GM23338 (cell line): ENCODE data around the gene PCDHGA7. TPM values are rescaled to one million over a fixed set of nuclear protein-coding genes. Genes with fewer than 3 reads are reported as not detected.

ENCODE experiments used
- ATAC-seq: fragments of 200-7000 bp; cut with Tn5 transposase; 3 replicates; pipeline ENCODE4 v1.9.1; 2020
- DNase-seq: peaks from one replicate; pipeline ENCODE4 v3.0.0-alpha.2; 2015; ENCODE audit warnings: low spot score
- H2AFZ ChIP-seq: fragments of 200-600 bp; sonication (generic); 2 replicates; pipeline ENCODE4 v1.8.0; 2016; ENCODE audit warnings: antibody characterized with exemption, mild to moderate bottlenecking, moderate library complexity
- H3F3A ChIP-seq: fragments of 200-600 bp; sonication (generic); replicated peaks from 2 replicates; pipeline ENCODE4 v1.8.0; 2017; ENCODE audit warnings: antibody characterized with exemption, mixed run types, low read depth
- H3K27ac ChIP-seq: fragments of 200-600 bp; sonication (generic); 2 replicates; pipeline ENCODE4 v1.6.1; 2016; ENCODE audit warnings: low read depth
- H3K27me3 ChIP-seq: fragments of 200-600 bp; sonication (generic); 2 replicates; pipeline ENCODE4 v1.8.0; 2016; ENCODE audit warnings: mild to moderate bottlenecking, mixed run types, moderate library complexity; ENCODE audit not compliant: insufficient read depth
- H3K36me3 ChIP-seq: fragments of 200-600 bp; sonication (generic); 2 replicates; pipeline ENCODE4 v1.8.0; 2016; ENCODE audit warnings: mild to moderate bottlenecking; ENCODE audit not compliant: insufficient read depth
- H3K4me1 ChIP-seq: fragments of 200-600 bp; sonication (generic); 2 replicates; pipeline ENCODE4 v1.8.0; 2016; ENCODE audit warnings: mild to moderate bottlenecking, moderate library complexity; ENCODE audit not compliant: insufficient read depth
- H3K4me2 ChIP-seq: fragments of 200-600 bp; sonication (generic); 2 replicates; pipeline ENCODE4 v1.7.1; 2017; ENCODE audit warnings: mixed run types
- H3K4me3 ChIP-seq: fragments of 200-600 bp; sonication (generic); 2 replicates; pipeline ENCODE4 v1.6.1; 2016; ENCODE audit warnings: mixed run types
- H3K79me2 ChIP-seq: fragments of 200-600 bp; sonication (generic); replicated peaks from 2 replicates; pipeline ENCODE4 v1.8.0; 2017; ENCODE audit warnings: mild to moderate bottlenecking; ENCODE audit not compliant: insufficient read depth
- H3K9me2 ChIP-seq: fragments of 200-600 bp; sonication (generic); 2 replicates; pipeline ENCODE4 v1.8.0; 2017; ENCODE audit not compliant: insufficient read depth
- H4K20me1 ChIP-seq: fragments of 200-600 bp; sonication (generic); replicated peaks from 2 replicates; pipeline ENCODE4 v1.8.0; 2017; ENCODE audit warnings: mild to moderate bottlenecking; ENCODE audit not compliant: insufficient read depth
- H3K27ac Mint-ChIP-seq: 2 replicates; pipeline ENCODE4 v1.8.0; 2020; ENCODE audit warnings: inconsistent platforms, mild to moderate bottlenecking, moderate library complexity, mixed read lengths
- H3K27me3 Mint-ChIP-seq: 3 replicates; pipeline ENCODE4 v1.8.0; 2022; ENCODE audit warnings: low read depth, mild to moderate bottlenecking, moderate library complexity, mixed read lengths, inconsistent platforms; ENCODE audit not compliant: insufficient read depth, poor library complexity
- H3K36me3 Mint-ChIP-seq: 3 replicates; pipeline ENCODE4 v1.8.0; 2021; ENCODE audit warnings: low read depth, mild to moderate bottlenecking, inconsistent platforms, moderate library complexity, mixed read lengths
- H3K4me1 Mint-ChIP-seq: 3 replicates; pipeline ENCODE4 v1.8.0; 2020; ENCODE audit warnings: mild to moderate bottlenecking, inconsistent platforms, mixed read lengths
- H3K4me3 Mint-ChIP-seq: 3 replicates; pipeline ENCODE4 v1.8.0; 2021; ENCODE audit warnings: moderate library complexity, mild to moderate bottlenecking, inconsistent platforms, mixed read lengths
- H3K9me3 Mint-ChIP-seq: 3 replicates; pipeline ENCODE4 v1.8.0; 2020; ENCODE audit warnings: moderate library complexity, mild to moderate bottlenecking, inconsistent platforms, mixed read lengths
- CREB1 ChIP-seq: fragments of 250-450 bp; sonication (Bioruptor Pico); IDR thresholded peaks from 2 replicates; pipeline ENCODE4 v1.5.0; 2020; ENCODE audit warnings: low read depth, mild to moderate bottlenecking, moderate library complexity
- EZH2 ChIP-seq: fragments of 200-600 bp; sonication (generic); IDR thresholded peaks from one replicate; pipeline ENCODE4 v1.8.0; 2017; ENCODE audit warnings: antibody characterized with exemption, mild to moderate bottlenecking, low read depth; ENCODE audit not compliant: unreplicated experiment
- EZH2phosphoT487 ChIP-seq: fragments of 200-600 bp; sonication (generic); IDR thresholded peaks from one replicate; pipeline ENCODE4 v1.8.1; 2018; ENCODE audit warnings: antibody characterized with exemption; ENCODE audit not compliant: unreplicated experiment
- JUNB ChIP-seq: IDR thresholded peaks from one replicate; pipeline ENCODE4 v1.6.1; 2016; ENCODE audit warnings: antibody characterized with exemption; ENCODE audit not compliant: unreplicated experiment
- NANOG ChIP-seq: IDR thresholded peaks from 2 replicates; pipeline ENCODE4 v1.6.1; 2016; ENCODE audit warnings: antibody characterized with exemption, borderline replicate concordance
- POLR2AphosphoS5 ChIP-seq: IDR thresholded peaks from 2 replicates; pipeline ENCODE4 v1.6.1; 2016; ENCODE audit warnings: antibody characterized with exemption, low read depth
- STAT1 ChIP-seq: IDR thresholded peaks from one replicate; pipeline ENCODE4 v1.6.1; 2016; ENCODE audit warnings: antibody characterized with exemption; ENCODE audit not compliant: unreplicated experiment
- ZNF331 ChIP-seq: fragments of 250-450 bp; sonication (Bioruptor Pico); IDR thresholded peaks from 2 replicates; pipeline ENCODE4 v1.5.0; 2020; ENCODE audit warnings: low read depth, mild to moderate bottlenecking, moderate library complexity
- polyA plus RNA-seq: library from polyadenylated mRNA; unstranded; fragments of >200 nt; fragmentation: Nextera tagmentation; extraction: Ambion mirVana; gene quantifications from 2 replicates; pipeline ENCODE4 v1.2.1, GENCODE V29; 2016
- total RNA-seq: library from RNA; depleted of rRNA; stranded (reverse); fragments of >200 nt; shearing (Covaris generic); gene quantifications from 2 replicates; pipeline ENCODE4 v1.2.3, GENCODE V29; 2014
- TF ChIP-seq, protein P1 (sequence below): IDR thresholded peaks from 2 replicates; pipeline ENCODE4 v1.6.1; 2016; ENCODE audit warnings: antibody characterized with exemption
- TF ChIP-seq, protein P2 (sequence below), 2 experiments: fragments of 200-600 bp in 1 of 2; sonication (generic) in 1 of 2; conservative IDR thresholded peaks; 2 replicates each; pipeline versions ENCODE4 v1.5.1 to v1.6.1; 2016 to 2017; ENCODE audit warnings: antibody characterized with exemption in 2 of 2, low read depth in 2 of 2, mild to moderate bottlenecking in 2 of 2, moderate library complexity in 1 of 2
- TF ChIP-seq, protein P3 (sequence below): fragments of 250-450 bp; sonication (Bioruptor Pico); IDR thresholded peaks from 2 replicates; pipeline ENCODE4 v1.5.0; 2020; ENCODE audit warnings: mild to moderate bottlenecking, moderate library complexity
- TF ChIP-seq, protein P4 (sequence below): IDR thresholded peaks from one replicate; pipeline ENCODE4 v1.6.1; 2018; ENCODE audit warnings: antibody characterized with exemption; ENCODE audit not compliant: unreplicated experiment

PCDHGA7 gene
- total and polyA plus RNA-seq, 2 experiments from 2014 or later: 0.44 to 4.4 TPM

DNA sequence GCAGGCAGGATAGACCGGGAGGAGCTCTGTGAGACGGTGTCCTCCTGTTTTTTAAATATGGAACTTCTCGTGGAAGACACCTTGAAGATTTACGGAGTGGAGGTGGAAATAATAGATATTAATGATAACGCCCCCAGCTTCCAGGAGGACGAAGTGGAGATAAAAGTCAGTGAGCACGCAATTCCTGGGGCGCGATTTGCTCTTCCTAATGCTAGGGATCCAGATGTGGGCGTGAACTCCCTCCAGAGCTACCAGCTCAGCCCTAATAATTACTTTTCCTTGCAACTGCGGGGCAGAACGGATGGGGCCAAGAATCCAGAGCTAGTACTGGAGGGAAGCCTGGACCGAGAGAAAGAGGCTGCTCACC is 38.9 kb downstream of the PCDHGA7 start:
- Histone ChIP-seq H3K27ac (no peak overlapping the region), H3K79me2 (no peaks in the 10 kb centered on the region; the same call in 1 of the 2 replicates), H3K4me2 (peak overlapping the region; percentile 77), H3F3A (no peaks in the 10 kb centered on the region), H3K27me3 (peaks cover 20% of the 10 kb centered on the region), H3K9me2 (no peaks in the 10 kb centered on the region), H3K36me3 (no peaks in the 10 kb centered on the region), H2AFZ (peak overlapping the region; percentile 73; the same call in 1 of the 2 replicates), H4K20me1 (no peaks in the 10 kb centered on the region), H3K4me3 (peak overlapping the region; percentile 62), H3K4me1 (no peaks in the 10 kb centered on the region)
- peaks cover 78% of the 10 kb centered on the region for H3K36me3 Mint-ChIP-seq
- DNase-seq (peak; percentile 36), ATAC-seq (no peak)
- H3K4me3 Mint-ChIP-seq: peak overlapping the region; percentile 77
- TF ChIP-seq CREB1 (CRISPR knock-in tag): no peak
- TF ChIP-seq POLR2AphosphoS5: no peak
- no peak for TF ChIP-seq ZNF331
- TF ChIP-seq, protein P1, sequence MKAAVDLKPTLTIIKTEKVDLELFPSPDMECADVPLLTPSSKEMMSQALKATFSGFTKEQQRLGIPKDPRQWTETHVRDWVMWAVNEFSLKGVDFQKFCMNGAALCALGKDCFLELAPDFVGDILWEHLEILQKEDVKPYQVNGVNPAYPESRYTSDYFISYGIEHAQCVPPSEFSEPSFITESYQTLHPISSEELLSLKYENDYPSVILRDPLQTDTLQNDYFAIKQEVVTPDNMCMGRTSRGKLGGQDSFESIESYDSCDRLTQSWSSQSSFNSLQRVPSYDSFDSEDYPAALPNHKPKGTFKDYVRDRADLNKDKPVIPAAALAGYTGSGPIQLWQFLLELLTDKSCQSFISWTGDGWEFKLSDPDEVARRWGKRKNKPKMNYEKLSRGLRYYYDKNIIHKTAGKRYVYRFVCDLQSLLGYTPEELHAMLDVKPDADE: no peak
- TF ChIP-seq STAT1: no peak
- TF ChIP-seq EZH2phosphoT487: no peak
- TF ChIP-seq EZH2: no peak
- TF ChIP-seq JUNB: no peak
- no peak for TF ChIP-seq NANOG
- TF ChIP-seq, protein P2, sequence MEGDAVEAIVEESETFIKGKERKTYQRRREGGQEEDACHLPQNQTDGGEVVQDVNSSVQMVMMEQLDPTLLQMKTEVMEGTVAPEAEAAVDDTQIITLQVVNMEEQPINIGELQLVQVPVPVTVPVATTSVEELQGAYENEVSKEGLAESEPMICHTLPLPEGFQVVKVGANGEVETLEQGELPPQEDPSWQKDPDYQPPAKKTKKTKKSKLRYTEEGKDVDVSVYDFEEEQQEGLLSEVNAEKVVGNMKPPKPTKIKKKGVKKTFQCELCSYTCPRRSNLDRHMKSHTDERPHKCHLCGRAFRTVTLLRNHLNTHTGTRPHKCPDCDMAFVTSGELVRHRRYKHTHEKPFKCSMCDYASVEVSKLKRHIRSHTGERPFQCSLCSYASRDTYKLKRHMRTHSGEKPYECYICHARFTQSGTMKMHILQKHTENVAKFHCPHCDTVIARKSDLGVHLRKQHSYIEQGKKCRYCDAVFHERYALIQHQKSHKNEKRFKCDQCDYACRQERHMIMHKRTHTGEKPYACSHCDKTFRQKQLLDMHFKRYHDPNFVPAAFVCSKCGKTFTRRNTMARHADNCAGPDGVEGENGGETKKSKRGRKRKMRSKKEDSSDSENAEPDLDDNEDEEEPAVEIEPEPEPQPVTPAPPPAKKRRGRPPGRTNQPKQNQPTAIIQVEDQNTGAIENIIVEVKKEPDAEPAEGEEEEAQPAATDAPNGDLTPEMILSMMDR (conservative IDR thresholded peaks at IDR 0.05; ENCODE audit: low read depth in 2 of 2): no peak
- TF ChIP-seq, protein P3, sequence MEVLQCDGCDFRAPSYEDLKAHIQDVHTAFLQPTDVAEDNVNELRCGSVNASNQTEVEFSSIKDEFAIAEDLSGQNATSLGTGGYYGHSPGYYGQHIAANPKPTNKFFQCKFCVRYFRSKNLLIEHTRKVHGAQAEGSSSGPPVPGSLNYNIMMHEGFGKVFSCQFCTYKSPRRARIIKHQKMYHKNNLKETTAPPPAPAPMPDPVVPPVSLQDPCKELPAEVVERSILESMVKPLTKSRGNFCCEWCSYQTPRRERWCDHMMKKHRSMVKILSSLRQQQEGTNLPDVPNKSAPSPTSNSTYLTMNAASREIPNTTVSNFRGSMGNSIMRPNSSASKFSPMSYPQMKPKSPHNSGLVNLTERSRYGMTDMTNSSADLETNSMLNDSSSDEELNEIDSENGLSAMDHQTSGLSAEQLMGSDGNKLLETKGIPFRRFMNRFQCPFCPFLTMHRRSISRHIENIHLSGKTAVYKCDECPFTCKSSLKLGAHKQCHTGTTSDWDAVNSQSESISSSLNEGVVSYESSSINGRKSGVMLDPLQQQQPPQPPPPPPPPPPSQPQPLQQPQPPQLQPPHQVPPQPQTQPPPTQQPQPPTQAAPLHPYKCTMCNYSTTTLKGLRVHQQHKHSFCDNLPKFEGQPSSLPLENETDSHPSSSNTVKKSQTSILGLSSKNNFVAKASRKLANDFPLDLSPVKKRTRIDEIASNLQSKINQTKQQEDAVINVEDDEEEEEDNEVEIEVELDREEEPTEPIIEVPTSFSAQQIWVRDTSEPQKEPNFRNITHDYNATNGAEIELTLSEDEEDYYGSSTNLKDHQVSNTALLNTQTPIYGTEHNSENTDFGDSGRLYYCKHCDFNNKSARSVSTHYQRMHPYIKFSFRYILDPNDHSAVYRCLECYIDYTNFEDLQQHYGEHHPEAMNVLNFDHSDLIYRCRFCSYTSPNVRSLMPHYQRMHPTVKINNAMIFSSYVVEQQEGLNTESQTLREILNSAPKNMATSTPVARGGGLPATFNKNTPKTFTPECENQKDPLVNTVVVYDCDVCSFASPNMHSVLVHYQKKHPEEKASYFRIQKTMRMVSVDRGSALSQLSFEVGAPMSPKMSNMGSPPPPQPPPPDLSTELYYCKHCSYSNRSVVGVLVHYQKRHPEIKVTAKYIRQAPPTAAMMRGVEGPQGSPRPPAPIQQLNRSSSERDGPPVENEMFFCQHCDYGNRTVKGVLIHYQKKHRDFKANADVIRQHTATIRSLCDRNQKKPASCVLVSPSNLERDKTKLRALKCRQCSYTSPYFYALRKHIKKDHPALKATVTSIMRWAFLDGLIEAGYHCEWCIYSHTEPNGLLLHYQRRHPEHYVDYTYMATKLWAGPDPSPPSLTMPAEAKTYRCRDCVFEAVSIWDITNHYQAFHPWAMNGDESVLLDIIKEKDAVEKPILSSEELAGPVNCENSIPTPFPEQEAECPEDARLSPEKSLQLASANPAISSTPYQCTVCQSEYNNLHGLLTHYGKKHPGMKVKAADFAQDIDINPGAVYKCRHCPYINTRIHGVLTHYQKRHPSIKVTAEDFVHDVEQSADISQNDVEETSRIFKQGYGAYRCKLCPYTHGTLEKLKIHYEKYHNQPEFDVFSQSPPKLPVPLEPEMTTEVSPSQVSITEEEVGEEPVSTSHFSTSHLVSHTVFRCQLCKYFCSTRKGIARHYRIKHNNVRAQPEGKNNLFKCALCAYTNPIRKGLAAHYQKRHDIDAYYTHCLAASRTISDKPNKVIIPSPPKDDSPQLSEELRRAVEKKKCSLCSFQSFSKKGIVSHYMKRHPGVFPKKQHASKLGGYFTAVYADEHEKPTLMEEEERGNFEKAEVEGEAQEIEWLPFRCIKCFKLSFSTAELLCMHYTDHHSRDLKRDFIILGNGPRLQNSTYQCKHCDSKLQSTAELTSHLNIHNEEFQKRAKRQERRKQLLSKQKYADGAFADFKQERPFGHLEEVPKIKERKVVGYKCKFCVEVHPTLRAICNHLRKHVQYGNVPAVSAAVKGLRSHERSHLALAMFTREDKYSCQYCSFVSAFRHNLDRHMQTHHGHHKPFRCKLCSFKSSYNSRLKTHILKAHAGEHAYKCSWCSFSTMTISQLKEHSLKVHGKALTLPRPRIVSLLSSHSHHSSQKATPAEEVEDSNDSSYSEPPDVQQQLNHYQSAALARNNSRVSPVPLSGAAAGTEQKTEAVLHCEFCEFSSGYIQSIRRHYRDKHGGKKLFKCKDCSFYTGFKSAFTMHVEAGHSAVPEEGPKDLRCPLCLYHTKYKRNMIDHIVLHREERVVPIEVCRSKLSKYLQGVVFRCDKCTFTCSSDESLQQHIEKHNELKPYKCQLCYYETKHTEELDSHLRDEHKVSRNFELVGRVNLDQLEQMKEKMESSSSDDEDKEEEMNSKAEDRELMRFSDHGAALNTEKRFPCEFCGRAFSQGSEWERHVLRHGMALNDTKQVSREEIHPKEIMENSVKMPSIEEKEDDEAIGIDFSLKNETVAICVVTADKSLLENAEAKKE (CRISPR knock-in tag): no peak
- TF ChIP-seq, protein P4, sequence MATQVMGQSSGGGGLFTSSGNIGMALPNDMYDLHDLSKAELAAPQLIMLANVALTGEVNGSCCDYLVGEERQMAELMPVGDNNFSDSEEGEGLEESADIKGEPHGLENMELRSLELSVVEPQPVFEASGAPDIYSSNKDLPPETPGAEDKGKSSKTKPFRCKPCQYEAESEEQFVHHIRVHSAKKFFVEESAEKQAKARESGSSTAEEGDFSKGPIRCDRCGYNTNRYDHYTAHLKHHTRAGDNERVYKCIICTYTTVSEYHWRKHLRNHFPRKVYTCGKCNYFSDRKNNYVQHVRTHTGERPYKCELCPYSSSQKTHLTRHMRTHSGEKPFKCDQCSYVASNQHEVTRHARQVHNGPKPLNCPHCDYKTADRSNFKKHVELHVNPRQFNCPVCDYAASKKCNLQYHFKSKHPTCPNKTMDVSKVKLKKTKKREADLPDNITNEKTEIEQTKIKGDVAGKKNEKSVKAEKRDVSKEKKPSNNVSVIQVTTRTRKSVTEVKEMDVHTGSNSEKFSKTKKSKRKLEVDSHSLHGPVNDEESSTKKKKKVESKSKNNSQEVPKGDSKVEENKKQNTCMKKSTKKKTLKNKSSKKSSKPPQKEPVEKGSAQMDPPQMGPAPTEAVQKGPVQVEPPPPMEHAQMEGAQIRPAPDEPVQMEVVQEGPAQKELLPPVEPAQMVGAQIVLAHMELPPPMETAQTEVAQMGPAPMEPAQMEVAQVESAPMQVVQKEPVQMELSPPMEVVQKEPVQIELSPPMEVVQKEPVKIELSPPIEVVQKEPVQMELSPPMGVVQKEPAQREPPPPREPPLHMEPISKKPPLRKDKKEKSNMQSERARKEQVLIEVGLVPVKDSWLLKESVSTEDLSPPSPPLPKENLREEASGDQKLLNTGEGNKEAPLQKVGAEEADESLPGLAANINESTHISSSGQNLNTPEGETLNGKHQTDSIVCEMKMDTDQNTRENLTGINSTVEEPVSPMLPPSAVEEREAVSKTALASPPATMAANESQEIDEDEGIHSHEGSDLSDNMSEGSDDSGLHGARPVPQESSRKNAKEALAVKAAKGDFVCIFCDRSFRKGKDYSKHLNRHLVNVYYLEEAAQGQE: no peak
- peaks cover 76% of the 10 kb centered on the region for H3K9me3 Mint-ChIP-seq
- H3K4me1 Mint-ChIP-seq: peaks cover 7% of the 10 kb centered on the region
- H3K27ac Mint-ChIP-seq: no peak overlapping the region; the same call in 1 of the 2 replicates
- H3K27me3 Mint-ChIP-seq: peaks cover 28% of the 10 kb centered on the region
